GM21619 (cell line): ENCODE measurements around the gene GID8.

ENCODE experiments used
- ATAC-seq: cut with Tn5 transposase; IDR thresholded peaks from one replicate; pipeline ENCODE4 v1.9.1; 2021; ENCODE audit not compliant: unreplicated experiment

The GID8 gene

GRCh38 chr20:62941792-62942191 lies 3.8 kb downstream of the GID8 start:
- no peak for ATAC-seq

DNA sequence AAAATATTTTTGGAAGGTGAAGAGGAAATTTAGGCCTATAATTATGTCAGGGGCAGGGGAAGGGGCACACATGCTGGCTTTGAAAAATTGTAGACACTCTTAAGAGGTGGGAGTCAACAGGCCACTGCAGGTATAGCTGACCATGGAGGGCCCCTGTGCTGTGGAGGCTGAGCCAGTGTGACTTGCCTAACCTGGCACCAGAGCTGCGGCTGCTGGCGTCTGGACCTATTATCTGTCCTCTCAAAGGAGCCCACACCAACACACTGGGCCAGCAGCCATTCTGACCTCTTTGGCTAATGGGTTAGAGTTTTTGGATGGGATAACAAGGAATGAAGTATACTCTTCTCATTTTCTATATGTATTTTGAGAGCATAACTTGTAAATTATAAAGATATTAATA lies 4.5 kb downstream of the GID8 start:
- ATAC-seq: no peak

- ATAC-seq: no peak
Observed at GRCh38 chr20:62943396-62943795, 5.4 kb downstream of the GID8 start.

DNA sequence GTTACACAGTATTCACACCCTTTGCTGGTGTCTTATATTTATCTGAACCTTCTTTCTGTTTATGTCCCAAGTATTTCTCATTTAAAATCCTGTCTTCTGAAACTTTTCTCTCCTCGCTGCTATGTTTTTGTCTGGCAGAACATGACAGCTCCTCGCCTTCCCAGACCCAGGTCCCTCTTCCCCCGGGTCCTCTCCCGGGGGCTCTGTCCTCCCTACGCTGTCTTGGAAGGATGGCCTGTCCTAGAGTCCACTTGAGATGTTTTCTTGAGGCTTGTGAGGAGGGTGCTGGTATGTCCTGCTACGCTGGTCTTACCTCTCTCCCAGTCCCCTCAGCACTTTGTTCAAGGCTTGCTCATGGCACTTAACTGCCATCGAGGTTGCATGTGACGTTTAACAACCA lies 6.2 kb downstream of the GID8 start:
- ATAC-seq: no peak

GRCh38 chr20:62944746-62945145 lies 6.8 kb downstream of the GID8 start:
- ATAC-seq: no peak

DNA sequence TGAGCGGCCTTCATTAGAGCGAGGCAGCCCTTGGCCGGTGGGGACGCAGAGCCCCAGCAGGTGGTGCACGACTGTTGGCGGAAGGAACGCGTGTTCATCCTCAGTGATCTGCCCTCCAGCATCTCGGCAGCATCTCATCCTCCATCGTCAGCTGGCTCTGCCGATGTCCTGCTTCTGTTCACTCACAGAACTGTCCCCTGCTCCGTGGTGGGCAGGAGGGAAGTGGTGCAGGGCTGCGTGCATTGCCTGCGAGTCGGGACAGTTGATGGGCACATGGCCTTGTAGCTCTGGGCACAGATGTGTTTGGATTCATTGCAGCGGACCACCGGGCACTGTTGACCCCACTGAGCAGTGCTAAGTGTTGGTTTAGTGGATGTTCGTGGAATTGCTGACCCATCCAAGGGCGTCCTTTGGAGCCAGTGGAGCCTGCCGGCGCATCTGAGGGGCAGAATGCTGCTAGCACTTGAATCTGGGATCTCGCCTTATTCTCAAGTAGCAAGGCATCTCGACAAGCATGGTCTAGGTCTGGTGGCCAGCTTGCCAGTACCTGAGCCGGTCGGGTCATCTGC lies 7.9 kb downstream of the GID8 start:
- ATAC-seq: no peak

GRCh38 chr20:62946918-62947317 lies 9.0 kb downstream of the GID8 start:
- ATAC-seq: no peak

DNA sequence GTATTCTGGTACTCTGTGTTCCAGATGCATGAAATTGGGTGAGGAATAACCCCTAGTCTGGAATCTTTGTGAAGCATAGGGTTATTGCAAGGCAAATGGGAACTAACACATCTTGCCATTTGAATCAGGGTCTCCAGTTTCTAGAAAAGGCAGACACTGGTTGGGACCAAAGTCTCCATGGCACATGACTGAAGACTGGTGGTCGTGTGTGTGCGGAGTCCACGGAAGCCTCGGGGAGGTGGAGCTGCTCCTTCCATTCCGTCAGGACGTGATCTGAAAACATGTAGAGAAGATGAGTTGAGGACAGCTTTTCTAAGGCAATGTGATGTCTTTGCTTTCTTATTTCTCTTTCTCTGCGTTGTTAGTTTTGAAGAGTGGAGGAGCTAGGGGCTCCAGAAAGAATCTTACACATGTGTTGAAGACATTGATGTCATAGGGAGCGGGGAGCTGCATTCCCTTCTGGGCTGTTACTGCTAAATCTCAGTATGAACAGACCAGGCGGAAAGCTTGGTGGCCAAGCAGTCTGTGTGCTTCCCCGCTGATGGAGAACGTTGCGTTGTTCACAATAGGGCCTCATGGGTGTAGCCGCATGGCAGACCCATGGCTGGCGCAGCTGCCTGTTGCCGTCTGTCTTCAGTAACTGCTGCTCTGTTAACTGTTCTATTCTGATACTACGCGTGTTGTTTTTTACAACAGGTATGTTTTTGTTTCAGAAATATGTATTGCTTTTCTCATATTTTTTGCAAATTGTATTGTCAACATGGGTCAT lies 9.8 kb downstream of the GID8 start:
- no peak for ATAC-seq

GRCh38 chr20:62949153-62949821 lies 11.3 kb downstream of the GID8 start:
- ATAC-seq: no peak

DNA sequence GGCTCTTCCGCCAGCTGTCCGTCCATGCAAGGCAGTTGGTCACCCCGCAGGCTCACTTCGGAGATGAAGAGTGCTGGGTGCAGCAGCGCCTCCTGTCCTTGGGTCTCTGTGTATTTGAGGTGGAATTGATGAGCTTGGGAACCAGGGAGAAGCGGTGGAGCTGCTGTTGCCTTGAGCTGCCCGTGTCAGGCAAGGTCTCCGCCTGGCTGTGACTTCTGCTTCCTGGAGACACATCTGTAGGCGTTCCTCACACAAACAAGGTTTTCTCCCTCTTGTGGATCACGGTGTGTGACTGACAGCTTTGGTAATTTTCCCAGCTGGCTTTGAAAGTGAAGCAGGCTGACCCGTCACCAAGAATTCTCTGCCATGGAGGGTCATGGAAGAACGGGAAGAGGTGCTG lies 12.0 kb downstream of the GID8 start:
- ATAC-seq: no peak

DNA sequence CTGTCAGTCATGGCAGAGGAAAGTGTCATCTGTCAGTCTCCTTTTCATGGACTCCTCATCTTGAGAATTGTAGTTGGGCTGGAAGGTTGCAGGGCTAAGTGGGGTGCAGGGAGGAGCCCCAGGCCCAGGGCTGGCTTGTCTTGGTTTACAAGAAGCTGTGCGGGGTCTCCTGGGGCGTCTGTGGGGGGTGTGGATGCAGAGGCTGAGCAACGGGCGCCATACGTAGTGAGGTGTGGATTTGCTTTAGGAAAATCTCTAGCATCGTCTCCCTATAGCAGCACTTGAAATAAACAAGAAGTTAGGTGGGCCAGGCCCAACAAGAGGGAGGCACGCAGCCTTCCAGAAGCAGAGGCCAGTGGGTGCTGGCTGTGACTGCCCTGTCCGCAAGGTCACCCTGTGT lies 12.8 kb downstream of the GID8 start:
- no peak for ATAC-seq

DNA sequence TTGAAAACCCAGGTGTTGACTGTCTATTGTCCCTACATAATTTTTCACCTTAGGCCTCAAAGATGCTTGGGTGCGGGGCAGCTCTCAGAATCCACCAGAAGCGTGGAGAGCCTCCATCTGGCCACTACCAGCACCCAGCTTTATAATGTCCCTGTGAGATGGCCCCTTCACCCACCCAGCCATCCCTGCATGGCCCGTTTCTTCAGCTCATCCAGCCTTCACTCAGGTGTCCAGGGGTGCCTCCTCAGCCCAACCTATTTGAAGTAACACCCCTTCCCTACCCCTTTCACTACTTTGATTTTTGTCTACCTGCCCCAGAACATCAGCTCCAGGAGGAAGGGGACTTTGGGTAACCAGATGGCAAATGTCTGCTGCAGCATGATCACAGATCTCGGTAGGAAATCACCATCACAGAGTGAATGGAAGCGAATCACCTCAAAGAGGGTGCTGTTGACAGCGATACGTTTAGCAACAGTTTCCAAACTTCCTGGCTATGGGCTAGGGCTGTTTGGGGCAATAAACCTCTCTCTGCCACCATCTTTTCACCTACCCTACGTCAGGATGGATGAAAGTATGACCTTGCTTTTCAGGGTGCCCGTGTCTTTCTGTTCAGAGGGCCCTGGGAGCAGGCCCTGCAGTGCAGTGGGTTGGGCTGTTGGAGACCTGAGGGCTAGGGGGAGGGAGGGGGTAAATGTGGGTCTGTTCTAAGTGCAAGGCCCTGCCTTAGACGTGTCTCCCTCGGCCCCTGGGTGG lies 13.4 kb downstream of the GID8 start:
- ATAC-seq: no peak

- no peak for ATAC-seq
Observed at GRCh38 chr20:62951896-62952372, 14.0 kb downstream of the GID8 start.

DNA sequence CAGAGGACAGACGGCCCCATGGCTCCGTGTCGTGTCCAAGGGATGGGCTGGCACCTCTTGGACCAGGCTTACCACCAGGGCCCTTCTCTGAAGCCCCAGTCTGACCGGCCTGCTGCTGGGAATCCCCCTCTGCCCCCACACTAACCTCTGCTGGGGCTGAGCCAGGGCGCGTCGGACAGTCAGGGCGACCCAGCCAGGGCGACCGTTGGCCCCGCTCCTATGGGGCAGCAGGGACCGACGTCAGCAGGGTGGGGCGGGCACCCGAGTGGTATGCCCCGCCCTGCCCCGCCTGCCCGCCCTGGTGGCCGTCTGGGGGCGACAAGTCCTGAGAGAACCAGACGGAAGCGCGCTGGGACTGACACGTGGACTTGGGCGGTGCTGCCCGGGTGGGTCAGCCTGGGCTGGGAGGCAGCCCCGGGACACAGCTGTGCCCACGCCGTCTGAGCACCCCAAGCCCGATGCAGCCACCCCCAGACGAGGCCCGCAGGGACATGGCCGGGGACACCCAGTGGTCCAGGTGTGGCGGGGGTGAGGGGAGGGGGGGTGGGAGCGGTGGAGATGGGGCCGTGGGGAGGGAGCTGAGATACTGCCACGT lies 14.5 kb downstream of the GID8 start, which contains the start of gene SLC17A9:
SLC17A9 (plus strand) TSS at position 337 of the 595 bp plus-strand sequence; CDS start at position 459, 122 bp downstream.
- peak; percentile 38 for ATAC-seq

- ATAC-seq: peak; percentile 1
Observed at GRCh38 chr20:62952968-62953838, 15.3 kb downstream of the GID8 start.

DNA sequence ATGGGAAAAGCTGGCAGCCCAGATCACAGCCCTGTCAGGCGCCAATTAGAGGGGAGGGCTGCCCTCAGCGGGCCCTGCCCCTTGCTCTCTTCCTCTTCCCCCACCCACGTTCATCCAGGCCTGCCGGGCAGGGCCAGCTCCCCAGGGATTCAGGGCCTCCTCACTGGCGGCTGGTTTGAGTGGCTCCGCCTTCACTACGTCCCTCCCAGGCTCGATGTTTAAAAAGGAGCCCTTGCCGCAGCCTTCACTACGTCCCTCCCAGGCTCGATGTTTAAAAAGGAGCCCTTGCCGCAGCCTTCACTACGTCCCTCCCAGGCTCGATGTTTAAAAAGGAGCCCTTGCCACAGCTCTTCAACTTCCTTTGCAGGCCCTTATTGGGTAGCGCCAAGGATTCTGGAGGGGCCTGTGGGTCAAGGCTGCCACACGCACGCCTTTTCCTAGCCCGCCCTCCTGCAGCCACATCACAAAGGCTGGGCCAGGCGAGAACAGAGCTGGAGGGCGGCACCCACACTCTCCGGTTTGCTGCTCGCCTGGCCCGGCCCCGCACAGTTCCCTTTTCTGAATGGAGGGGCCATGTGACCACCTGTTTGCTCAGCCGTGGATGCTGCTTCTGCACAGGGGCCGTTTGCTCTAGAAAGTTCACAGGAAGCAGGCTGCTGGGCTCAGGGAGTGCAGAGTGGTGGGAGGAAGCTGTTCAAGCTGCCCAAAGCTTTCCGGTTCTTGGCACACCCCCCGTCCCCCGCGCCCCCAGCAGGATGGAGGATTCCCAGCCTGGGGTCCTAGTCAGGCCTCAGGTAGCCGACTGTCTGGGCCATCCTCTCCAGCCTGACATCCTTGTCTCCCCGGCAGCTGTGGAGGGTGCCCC lies 16.1 kb downstream of the GID8 start:
- peak; percentile 67 for ATAC-seq

GRCh38 chr20:62955519-62956386 lies 17.8 kb downstream of the GID8 start:
- no peak for ATAC-seq
